ENCODE results near the gene SLC35A5. TPM values are rescaled to one million over a fixed set of nuclear protein-coding genes. Genes with fewer than 3 reads are reported as not detected.
"Not testable (repeated sequence)": the region's sequence is repeated elsewhere in the genome, so short reads cannot be mapped to it uniquely, and the experiment has no call there.

The SLC35A5 gene, protein sequence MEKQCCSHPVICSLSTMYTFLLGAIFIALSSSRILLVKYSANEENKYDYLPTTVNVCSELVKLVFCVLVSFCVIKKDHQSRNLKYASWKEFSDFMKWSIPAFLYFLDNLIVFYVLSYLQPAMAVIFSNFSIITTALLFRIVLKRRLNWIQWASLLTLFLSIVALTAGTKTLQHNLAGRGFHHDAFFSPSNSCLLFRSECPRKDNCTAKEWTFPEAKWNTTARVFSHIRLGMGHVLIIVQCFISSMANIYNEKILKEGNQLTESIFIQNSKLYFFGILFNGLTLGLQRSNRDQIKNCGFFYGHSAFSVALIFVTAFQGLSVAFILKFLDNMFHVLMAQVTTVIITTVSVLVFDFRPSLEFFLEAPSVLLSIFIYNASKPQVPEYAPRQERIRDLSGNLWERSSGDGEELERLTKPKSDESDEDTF
- 10 to 100 TPM; 60.8 to 70.5 (median 67.5) TPM for polyA plus RNA-seq (ENCODE audit: insufficient read length in 3 of 3)
- long read RNA-seq, donor 1, full-length matches to known transcripts: 15 of 114 reads
- long read RNA-seq, donor 1, partial matches to known transcripts: 46 of 114 reads
- long read RNA-seq, donor 1, other reads (novel, unspliced or antisense): 53 of 114 reads
- long read RNA-seq, donor 2, full-length matches to known transcripts: 14 of 14 reads
- long read RNA-seq, donor 2, partial matches to known transcripts: 0 of 14 reads
- long read RNA-seq, donor 2, other reads (novel, unspliced or antisense): 0 of 14 reads
- long read RNA-seq, donor 3, full-length matches to known transcripts: 3 of 42 reads
- long read RNA-seq, donor 3, partial matches to known transcripts: 39 of 42 reads
- long read RNA-seq, donor 3, other reads (novel, unspliced or antisense): 0 of 42 reads
- long read RNA-seq, donor 4, full-length matches to known transcripts: 12 of 12 reads
- long read RNA-seq, donor 4, partial matches to known transcripts: 0 of 12 reads
- long read RNA-seq, donor 4, other reads (novel, unspliced or antisense): 0 of 12 reads
- long read RNA-seq, donor 5, full-length matches to known transcripts: 5 of 5 reads
- long read RNA-seq, donor 5, partial matches to known transcripts: 0 of 5 reads
- long read RNA-seq, donor 5, other reads (novel, unspliced or antisense): 0 of 5 reads
- long read RNA-seq, donor 6, full-length matches to known transcripts: 16 of 16 reads
- long read RNA-seq, donor 6, partial matches to known transcripts: 0 of 16 reads
- long read RNA-seq, donor 6, other reads (novel, unspliced or antisense): 0 of 16 reads
- long read RNA-seq, donor 7, full-length matches to known transcripts: 11 of 122 reads
- long read RNA-seq, donor 7, partial matches to known transcripts: 59 of 122 reads
- long read RNA-seq, donor 7, other reads (novel, unspliced or antisense): 52 of 122 reads
- long read RNA-seq, donor 8, full-length matches to known transcripts: 7 of 580 reads
- long read RNA-seq, donor 8, partial matches to known transcripts: 567 of 580 reads
- long read RNA-seq, donor 8, other reads (novel, unspliced or antisense): 6 of 580 reads
- long read RNA-seq, donor 9, full-length matches to known transcripts: 17 of 70 reads
- long read RNA-seq, donor 9, partial matches to known transcripts: 53 of 70 reads
- long read RNA-seq, donor 9, other reads (novel, unspliced or antisense): 0 of 70 reads
- long read RNA-seq, donor 10, full-length matches to known transcripts: 9 of 9 reads
- long read RNA-seq, donor 10, partial matches to known transcripts: 0 of 9 reads
- long read RNA-seq, donor 10, other reads (novel, unspliced or antisense): 0 of 9 reads
- long read RNA-seq, donor 11, full-length matches to known transcripts: 9 of 9 reads
- long read RNA-seq, donor 11, partial matches to known transcripts: 0 of 9 reads
- long read RNA-seq, donor 11, other reads (novel, unspliced or antisense): 0 of 9 reads
- long read RNA-seq, donor 12, full-length matches to known transcripts: 18 of 24 reads
- long read RNA-seq, donor 12, partial matches to known transcripts: 6 of 24 reads
- long read RNA-seq, donor 12, other reads (novel, unspliced or antisense): 0 of 24 reads
- long read RNA-seq, donor 13, full-length matches to known transcripts: 8 of 8 reads
- long read RNA-seq, donor 13, partial matches to known transcripts: 0 of 8 reads
- long read RNA-seq, donor 13, other reads (novel, unspliced or antisense): 0 of 8 reads
- long read RNA-seq, donor 14: 0 reads
- long read RNA-seq, donor 15, full-length matches to known transcripts: 20 of 20 reads
- long read RNA-seq, donor 15, partial matches to known transcripts: 0 of 20 reads
- long read RNA-seq, donor 15, other reads (novel, unspliced or antisense): 0 of 20 reads
- long read RNA-seq, donor 16, full-length matches to known transcripts: 16 of 21 reads
- long read RNA-seq, donor 16, partial matches to known transcripts: 5 of 21 reads
- long read RNA-seq, donor 16, other reads (novel, unspliced or antisense): 0 of 21 reads

DNA sequence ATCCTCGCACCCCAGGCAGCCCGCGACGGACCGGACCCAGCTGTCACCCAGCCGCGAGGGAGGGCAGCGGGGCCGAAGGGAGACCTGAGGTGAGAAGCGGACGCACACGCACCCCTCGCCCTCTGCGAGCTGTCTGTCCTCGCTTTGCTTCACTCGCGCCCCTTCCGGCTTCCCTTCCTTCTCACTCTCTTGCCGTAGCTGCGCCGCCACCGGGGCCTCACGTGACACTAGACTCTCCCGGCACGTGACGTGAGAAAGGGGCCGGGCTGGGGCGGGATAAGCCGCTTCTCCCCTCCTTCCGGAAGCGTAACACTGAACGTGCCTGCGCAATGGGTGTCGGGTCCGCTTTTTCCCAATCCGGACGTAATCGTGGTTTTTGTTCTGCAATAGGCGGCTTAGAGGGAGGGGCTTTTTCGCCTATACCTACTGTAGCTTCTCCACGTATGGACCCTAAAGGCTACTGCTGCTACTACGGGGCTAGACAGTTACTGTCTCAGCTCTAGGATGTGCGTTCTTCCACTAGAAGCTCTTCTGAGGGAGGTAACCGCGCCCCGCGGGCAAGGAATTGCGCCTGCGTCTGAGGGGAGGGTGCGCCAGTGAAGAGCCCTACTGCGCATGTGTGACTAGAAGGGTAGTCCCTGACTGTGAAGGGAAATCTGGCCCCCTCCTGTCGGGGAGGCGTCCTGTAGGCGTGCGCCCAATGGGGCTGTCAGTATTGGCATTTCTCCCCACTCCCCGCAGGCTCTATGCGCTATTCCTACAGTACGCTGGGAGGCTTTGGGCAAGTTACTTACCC lies at the start of gene SLC35A5, which contains the start of gene ATG3:
Gene SLC35A5, plus strand, starts transcription at position 312 of the 796 bp plus-strand sequence. CDS start 1,359 bp downstream, outside the sequence.
Gene ATG3, minus strand, starts transcription at position 229 of the 796 bp plus-strand sequence. CDS start 434 bp downstream, outside the sequence.
- DNase-seq: peak; percentile 98

DNA sequence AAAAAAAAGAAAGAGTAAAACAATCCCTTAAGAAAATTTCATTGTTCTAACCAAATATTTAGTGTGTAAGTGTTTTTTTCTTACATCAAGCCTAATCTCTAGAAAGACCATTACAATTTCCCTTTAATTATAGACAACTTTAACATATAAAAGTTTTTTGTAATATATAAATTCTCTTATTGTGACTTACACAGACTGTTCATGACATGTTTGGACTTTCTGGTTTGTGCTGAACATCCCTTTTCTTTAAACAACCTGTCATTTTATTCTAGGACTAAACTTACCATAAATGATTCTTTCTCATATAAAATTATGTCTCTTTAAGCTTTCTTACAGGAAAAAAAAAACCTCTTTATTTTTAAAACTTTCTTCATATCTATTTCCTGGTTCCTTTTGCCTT lies 49.5 kb upstream of the SLC35A5 start:
- DNase-seq: no peak

DNA sequence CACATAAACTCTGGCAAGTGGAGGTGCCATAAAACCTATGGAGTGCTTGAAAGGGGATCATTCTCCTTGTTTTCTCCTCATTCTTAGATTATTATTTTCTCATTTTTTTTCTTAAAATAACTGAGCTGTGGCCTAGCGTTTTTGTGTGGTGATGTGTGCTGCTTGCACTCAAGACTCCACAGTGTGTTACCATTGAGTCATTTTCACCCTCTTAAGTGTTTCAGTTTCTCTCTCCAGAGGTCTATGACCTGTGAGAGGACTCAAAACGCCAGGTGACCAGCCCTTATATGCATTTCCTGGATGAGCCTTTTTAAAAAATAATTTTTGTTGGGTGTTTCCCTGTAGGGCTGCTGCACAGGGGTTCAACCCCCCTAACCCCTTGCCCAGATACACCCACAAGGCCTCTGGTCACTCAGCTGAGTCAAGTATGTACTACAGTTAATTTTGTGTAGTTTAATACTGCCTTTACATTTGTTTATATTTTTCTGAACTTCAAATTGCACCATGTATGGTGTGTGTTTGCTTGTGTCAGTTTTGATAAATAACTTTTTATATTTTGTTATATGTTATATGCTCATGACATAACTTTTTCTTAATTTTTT lies 47.2 kb upstream of the SLC35A5 start:
- DNase-seq: no peak

DNA sequence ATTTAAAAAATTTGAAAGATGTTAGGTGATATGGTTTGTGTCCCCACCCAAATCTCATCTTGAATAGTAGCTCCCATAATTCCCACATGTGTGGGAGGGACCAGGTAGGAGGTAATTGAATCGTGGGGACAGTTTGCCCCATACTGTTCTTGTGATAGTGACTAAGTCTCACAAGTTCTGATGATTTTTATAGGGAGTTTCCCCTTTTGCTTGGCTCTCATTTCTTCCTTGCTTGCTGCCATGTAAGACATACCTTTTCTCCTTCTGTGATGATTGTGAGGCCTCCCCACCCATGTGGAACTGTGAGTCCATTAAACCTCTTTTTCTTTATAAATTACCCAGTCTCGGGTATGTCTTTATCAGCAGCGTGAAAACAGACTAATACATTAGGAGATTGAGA lies 42.9 kb upstream of the SLC35A5 start:
- not testable (repeated sequence) for DNase-seq

DNA sequence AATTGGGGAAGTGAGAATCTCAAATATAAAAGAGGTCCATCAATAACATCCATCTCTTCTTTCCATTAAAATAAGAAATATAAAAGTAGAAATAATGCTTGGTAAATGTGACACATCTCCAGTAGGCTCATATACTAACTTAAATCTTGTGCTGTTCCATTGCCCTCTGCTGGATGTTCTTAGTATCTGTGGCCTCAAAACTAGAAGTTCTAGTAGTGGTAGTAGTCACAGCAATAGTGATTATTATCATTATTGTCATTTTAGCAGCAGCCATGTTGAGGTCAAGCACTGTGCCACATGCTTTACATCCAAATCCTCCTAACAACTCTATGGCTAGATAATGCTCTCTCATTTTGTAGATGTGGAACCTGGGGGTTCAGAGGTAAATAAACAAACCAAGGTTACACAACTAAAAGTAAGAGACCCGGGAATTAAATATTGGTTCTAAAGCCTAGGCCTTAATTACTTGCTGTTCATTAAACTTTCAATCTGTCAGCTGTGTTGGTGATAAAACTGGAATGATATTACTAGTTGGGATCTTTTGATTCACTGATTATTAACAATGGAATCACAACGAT lies 42.3 kb upstream of the SLC35A5 start:
- DNase-seq: peak; percentile 54

DNA sequence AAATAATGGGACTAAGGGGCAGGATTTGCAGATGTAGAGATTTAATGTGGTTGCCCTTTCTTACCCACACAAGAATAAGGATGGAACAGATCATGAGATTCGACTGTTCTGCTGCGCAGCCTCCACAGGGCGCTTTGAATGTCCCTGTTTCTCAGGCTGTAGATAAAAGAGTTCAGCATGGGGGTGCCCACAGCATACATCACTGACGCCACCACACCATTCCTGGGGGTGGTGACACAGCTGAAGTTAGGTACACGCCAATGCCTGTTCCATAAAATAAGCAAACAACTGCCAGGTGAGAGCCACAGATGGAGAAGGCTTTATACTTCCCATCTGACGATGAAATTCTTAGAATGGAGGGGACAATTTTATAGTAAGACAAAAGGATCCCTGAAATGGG lies 37.7 kb upstream of the SLC35A5 start:
- DNase-seq: not testable (repeated sequence)

DNA sequence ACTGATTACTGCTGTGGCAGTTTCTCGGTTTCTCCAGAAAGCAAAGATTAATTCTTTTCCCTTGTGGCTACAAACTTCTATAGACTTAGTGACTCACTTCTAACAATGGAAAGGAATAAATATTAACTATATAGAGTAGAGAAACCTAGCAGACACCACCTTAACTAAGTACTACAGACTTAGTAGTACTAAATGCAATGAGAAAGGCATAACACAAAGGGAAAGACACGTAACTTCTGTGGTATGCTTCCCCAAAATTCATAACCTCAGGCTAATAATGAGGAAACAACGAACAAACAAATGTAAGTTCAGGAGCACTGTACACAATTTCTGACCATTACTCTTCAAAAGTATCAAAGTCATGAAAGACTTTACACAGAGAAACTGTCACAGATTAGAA lies 31.3 kb upstream of the SLC35A5 start:
- no peak for DNase-seq

DNA sequence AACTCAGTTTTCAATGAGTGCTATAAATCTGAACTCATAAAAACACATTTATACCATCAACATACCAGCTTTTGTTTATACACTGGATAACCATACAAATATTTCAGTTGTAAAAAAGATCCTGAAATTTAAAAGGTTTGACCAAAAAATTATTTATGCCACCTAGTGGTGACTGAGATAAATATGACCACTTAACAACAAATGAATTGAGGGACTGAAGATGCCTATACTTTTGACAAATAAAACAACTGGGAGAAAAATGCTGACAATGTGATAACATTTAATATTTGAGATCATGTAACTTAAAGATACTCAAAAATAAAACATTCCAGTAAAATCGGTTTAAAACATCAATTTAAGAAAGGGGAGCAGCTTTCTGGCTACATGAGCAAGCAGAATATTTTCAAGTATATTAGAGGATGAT lies 30.5 kb upstream of the SLC35A5 start:
- peak; percentile 10 for DNase-seq

DNA sequence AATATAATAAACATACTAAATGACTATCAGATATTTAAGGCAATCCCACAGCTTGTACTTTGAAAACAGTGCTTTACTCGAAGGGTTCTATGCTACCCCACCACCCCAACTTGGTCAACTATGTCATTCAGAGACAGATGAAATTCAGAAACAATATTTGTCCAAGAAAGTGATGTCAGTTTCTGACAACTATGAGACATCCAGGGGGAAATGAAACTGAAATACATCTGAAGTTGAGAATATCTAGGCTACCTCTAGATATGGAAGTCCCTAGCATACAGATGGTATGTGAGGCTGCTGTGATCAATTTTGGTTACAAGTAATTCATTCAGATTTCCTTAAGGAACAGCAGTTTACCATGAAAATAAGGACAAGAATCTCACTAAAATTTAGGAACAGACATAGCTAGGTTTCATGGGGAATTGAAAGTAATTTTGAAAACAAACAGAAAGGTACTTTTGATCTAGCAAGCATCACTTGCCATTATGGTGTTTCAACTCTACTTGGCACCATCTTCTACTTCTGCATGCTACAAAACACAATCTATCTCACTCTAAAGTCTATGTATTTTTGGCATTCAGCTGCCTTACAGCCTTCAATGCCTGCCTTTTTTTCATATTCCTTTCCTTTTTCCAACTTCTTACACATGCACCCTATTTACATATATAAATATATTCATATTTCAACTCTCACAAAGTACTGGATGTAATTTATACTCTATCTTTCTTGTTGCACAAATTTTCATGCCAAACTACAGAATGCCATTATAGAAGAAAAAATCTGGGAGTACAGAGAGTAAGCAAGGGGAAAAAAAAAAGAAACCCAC lies 21.8 kb upstream of the SLC35A5 start:
- DNase-seq: no peak

DNA sequence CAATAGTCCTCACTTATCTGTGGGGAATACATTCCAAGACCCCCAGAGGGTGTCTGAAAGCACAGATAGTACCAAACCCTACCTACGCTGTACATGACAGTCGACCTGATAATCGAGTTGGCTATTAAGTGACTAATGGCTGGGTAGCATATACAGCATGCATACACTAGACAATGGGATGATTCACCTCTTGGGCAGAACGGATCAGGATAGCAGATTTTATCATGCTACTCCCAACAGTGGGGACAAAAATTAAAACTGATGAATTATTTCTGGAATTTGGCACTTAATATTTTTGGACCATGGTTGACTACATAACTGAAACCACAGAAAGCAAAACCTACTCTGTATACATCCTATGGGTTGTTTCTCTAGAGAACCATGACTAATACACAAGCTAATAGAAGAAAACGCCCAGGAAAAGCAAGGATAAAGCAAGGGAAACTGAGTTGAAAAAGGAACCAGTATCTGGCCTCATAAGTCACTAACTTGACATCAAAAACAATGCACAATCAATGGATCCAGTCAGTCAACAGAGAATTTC lies 15.6 kb upstream of the SLC35A5 start:
- no peak for DNase-seq

DNA sequence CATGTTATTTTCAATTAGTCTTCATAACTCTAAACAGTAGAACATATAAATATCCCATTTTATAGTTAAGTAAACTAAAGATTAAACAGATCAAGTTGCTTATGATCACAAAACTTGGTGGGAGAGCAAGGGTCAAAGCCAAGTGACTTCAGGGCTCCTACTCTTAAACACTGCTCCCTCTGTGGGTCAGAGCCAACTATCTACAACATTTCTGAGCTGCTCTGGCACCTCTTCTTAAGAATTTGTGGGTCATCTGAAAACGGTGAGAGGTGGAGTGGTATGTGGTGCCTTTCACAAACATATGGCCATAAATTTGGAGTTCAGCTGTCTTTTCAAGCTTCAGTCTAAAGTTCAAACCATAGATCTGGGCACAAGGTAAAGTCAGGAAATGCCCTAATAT lies 11.0 kb upstream of the SLC35A5 start:
- DNase-seq: no peak

DNA sequence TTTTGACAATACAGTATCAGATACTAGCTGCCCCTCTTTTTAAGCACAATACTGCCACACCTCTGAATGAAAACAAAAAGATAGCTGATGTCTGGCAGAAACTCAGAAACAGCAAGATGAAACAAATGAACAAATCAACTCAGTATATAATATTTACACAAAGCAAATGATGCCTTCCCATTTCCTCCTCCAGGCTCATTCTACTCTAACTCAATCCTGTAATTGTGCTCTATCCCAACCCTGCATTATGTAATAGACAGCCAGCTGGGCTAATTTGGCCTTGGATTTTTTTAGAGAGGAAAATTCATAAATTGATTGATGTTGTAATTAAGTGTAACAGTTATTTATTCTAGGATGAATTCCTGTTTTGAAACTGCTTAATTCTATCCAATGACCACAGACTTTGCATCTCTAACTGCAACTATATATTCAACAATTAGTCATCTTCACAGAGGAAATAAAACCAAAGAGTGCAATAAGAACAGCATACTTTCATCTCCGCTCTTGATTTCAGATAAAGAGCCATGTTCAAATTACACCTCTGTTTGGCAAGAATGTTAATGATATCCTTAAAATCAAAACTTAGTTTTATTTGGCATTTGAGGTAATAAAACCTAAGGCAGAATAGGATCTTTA lies 6.2 kb upstream of the SLC35A5 start:
- DNase-seq: no peak

DNA sequence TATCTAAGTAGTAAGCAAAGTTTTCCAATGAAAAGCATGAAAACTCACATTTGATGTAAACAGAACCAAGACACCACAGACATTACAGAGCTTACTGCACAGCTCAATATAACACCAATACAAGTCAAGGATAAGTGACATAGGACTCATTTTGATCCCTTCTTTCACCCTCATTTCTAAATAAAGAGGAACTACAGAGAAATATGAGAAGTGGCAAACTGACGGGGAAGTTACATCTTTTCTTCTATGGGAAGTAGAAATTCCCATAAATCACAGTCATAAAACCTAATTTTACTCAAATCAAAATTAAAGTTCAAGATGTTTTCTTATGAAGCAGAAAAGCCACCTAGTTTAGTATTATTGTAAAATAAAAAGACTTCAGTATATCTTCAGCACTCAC lies 3.9 kb upstream of the SLC35A5 start:
- no peak for DNase-seq

DNA sequence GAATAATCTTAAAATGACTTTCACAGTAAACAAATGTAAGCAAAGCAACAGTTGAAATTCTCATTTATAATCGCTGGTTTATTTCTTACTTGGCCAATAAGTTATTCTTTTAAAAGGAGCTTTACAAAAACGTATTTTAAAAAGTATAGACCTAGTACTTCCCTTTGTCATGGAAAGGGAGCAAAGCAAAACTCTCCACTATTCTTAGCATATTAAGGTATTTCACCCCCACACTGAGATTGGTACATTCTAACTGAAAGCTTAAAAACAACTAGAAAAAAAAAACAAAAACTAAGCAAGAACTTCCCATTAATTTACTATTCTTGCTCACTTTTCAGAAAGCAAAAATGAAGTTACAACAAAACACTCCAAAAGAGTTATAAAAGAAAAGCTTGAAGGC lies 1.5 kb upstream of the SLC35A5 start:
- no peak for DNase-seq

DNA sequence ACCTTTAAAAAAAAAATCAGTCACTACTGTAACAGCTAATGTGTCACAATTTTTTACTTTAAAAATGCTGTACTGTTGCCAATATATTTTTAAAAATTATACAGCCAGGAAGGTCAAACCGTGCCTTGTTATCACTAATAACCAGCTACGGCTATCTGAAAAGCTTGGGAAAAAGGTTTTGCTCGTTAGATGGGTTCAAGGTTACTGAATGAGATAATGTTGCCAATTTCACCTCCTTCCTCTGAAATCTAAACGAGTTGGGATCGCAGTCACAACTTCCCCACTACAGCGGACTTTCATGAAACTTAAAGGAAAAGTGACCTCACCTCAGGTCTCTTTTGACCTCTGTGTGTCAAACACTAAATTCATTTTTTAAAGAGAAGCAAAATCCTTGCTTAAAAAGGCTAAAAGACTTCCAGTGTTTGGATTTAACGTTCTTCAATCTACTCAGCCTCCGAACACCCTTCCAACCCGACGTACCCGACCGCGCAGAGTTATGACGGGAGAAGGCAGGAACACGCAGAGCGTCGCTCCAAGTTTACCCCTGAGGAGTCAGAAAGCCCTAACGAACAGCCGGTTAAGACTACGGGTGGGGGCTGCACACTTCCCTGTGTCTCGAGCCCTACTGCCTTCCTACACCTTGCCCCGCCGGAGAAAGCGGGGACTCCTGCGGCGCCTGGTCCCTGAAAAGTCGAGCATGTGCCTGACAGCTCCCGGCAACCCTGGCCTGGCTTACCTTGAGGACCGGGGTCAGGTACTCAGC lies 943 bp upstream of the SLC35A5 start:
- DNase-seq: peak; percentile 88
